H1 (cell line): ENCODE data around the gene ZNF408. TPM values are rescaled to one million over a fixed set of nuclear protein-coding genes. Genes with fewer than 3 reads are reported as not detected.

ENCODE experiments used
- CTCF ChIA-PET: fragments of 300-600 bp; sonication (Branson Sonifier 250); formaldehyde crosslinking; loops from one replicate; lab custom pipeline; 2021; ENCODE audit not compliant: partially characterized antibody; lab: Charles Lee
- POLR2A ChIA-PET: fragments of 300-600 bp; sonication (Branson Sonifier 250); formaldehyde crosslinking; loops from one replicate; lab custom pipeline; 2021; ENCODE audit warnings: inconsistent platforms; ENCODE audit not compliant: partially characterized antibody; lab: Charles Lee
- DNase-seq, 2 experiments: peaks; one replicate each; pipeline versions ENCODE4 v3.0.0 to v3.0.0-alpha.2; 2010 to 2022; ENCODE audit warnings: low spot score in 2 of 2, low read depth in 1 of 2, mixed read lengths in 1 of 2
- FAIRE-seq: peaks from 2 replicates; lab custom pipeline; 2011; peaks lifted over from hg19 to GRCh38; lab: Jason Lieb, UNC
- H2AFZ ChIP-seq: 2 replicates; pipeline ENCODE4 v1.8.1; 2012; ENCODE audit warnings: low read length, inconsistent platforms
- H2AK5ac ChIP-seq: 2 replicates; pipeline ENCODE4 v1.6.1; 2013; ENCODE audit warnings: low read depth, low read length
- H2BK120ac ChIP-seq: replicated peaks from 2 replicates; pipeline ENCODE3; 2013; ENCODE audit warnings: low read depth, low read length, inconsistent platforms
- H2BK12ac ChIP-seq: 2 replicates; pipeline ENCODE4 v1.6.1; 2013; ENCODE audit warnings: low read depth, low read length
- H2BK15ac ChIP-seq: 2 replicates; pipeline ENCODE4 v1.6.1; 2013; ENCODE audit warnings: low read length
- H2BK20ac ChIP-seq: 2 replicates; pipeline ENCODE4 v1.6.1; 2013; ENCODE audit warnings: low read length
- H2BK5ac ChIP-seq: 2 replicates; pipeline ENCODE4 v1.6.1; 2013; ENCODE audit warnings: low read depth, low read length
- H3K14ac ChIP-seq: 2 replicates; pipeline ENCODE4 v1.6.1; 2013; ENCODE audit warnings: inconsistent platforms; ENCODE audit not compliant: insufficient read length
- H3K18ac ChIP-seq: 2 replicates; pipeline ENCODE4 v1.6.1; 2013; ENCODE audit warnings: low read length; ENCODE audit errors: extremely low read depth
- H3K23ac ChIP-seq: 2 replicates; pipeline ENCODE4 v1.6.1; 2013; ENCODE audit warnings: inconsistent platforms; ENCODE audit not compliant: insufficient read length
- H3K23me2 ChIP-seq: 2 replicates; pipeline ENCODE4 v1.6.1; 2013; ENCODE audit warnings: low read depth, low read length
- H3K27ac ChIP-seq: 2 replicates; pipeline ENCODE4 v1.6.1; 2011; ENCODE audit warnings: low read depth, low read length, inconsistent platforms
- H3K27me3 ChIP-seq, 4 experiments: replicated peaks in 1 of 4; 1 replicate in 1 of 4; 2 replicates in 3 of 4; pipeline versions ENCODE4 v1.6.1 to v1.8.1; 2011 to 2013; ENCODE audit warnings: low read length in 3 of 4, mild to moderate bottlenecking in 3 of 4, inconsistent platforms in 2 of 4, mixed read lengths in 2 of 4, moderate library complexity in 1 of 4; ENCODE audit not compliant: control insufficient read depth in 3 of 4, insufficient read depth in 3 of 4; ENCODE audit errors: extremely low read depth in 1 of 4
- H3K36me3 ChIP-seq, 4 experiments: 2 replicates each; pipeline versions ENCODE4 v1.6.1 to v1.8.1; 2011 to 2013; ENCODE audit warnings: mild to moderate bottlenecking in 4 of 4, low read length in 3 of 4, moderate library complexity in 2 of 4, control low read depth in 1 of 4, inconsistent platforms in 1 of 4; ENCODE audit not compliant: insufficient read depth in 4 of 4, control insufficient read depth in 2 of 4
- H3K4ac ChIP-seq: replicated peaks from 2 replicates; pipeline ENCODE3; 2013; ENCODE audit warnings: low read length, low read depth, mixed read lengths, inconsistent platforms; ENCODE audit not compliant: insufficient read length
- H3K4me1 ChIP-seq, 4 experiments: replicated peaks in 1 of 4; 1 replicate in 1 of 4; 2 replicates in 3 of 4; pipeline versions ENCODE4 v1.6.1 to v1.8.1; 2011 to 2013; ENCODE audit warnings: low read length in 3 of 4, inconsistent platforms in 2 of 4, mixed read lengths in 1 of 4; ENCODE audit not compliant: insufficient read depth in 4 of 4, control insufficient read depth in 3 of 4
- H3K4me2 ChIP-seq, 2 experiments: 2 replicates each; pipeline versions ENCODE4 v1.6.1 to v1.8.1; 2011 to 2013; ENCODE audit warnings: low read depth in 2 of 2, low read length in 2 of 2, control low read depth in 1 of 2, inconsistent platforms in 1 of 2, mild to moderate bottlenecking in 1 of 2; ENCODE audit not compliant: insufficient read depth in 1 of 2
- H3K4me3 ChIP-seq, 4 experiments: fragments of 200-600, 300-600 bp in 1 of 4; sonication (generic), shearing (Covaris generic), sonication (Bioruptor Twin) in 1 of 4; 2 replicates each; pipeline versions ENCODE4 v1.5.1 to v1.8.1; 2011 to 2016; ENCODE audit warnings: low read length in 4 of 4, low read depth in 3 of 4, control low read depth in 2 of 4, inconsistent platforms in 2 of 4, mild to moderate bottlenecking in 2 of 4, mixed read lengths in 1 of 4, moderate library complexity in 1 of 4; ENCODE audit not compliant: insufficient read depth in 2 of 4; ENCODE audit errors: extremely low read depth in 1 of 4
- H3K56ac ChIP-seq: replicated peaks from 2 replicates; pipeline ENCODE3; 2013; ENCODE audit warnings: low read depth, mild to moderate bottlenecking, mixed read lengths, low read length, inconsistent platforms; ENCODE audit not compliant: insufficient read length
- H3K79me1 ChIP-seq: 2 replicates; pipeline ENCODE4 v1.6.1; 2013; ENCODE audit warnings: low read depth, low read length, control low read depth
- H3K79me2 ChIP-seq, 2 experiments: 2 replicates each; pipeline versions ENCODE4 v1.6.1 to v1.8.1; 2012 to 2013; ENCODE audit warnings: low read length in 2 of 2, mild to moderate bottlenecking in 2 of 2, inconsistent platforms in 1 of 2; ENCODE audit not compliant: insufficient read depth in 2 of 2, control insufficient read depth in 1 of 2
- H3K9ac ChIP-seq, 4 experiments: replicated peaks in 1 of 4; 1 replicate in 1 of 4; 2 replicates in 3 of 4; pipeline versions ENCODE4 v1.6.1 to v1.8.1; 2011 to 2013; ENCODE audit warnings: low read depth in 3 of 4, low read length in 3 of 4, control low read depth in 2 of 4, mild to moderate bottlenecking in 2 of 4, moderate library complexity in 2 of 4, inconsistent platforms in 1 of 4; ENCODE audit errors: extremely low read depth in 1 of 4
- H3K9me3 ChIP-seq, 2 experiments: 2 replicates each; pipeline versions ENCODE4 v1.6.1 to v1.8.1; 2012 to 2013; ENCODE audit warnings: mild to moderate bottlenecking in 2 of 2, moderate library complexity in 2 of 2, control low read depth in 1 of 2, inconsistent platforms in 1 of 2, low read depth in 1 of 2, low read length in 1 of 2, mixed read lengths in 1 of 2; ENCODE audit not compliant: insufficient read depth in 2 of 2
- H4K20me1 ChIP-seq, 2 experiments: replicated peaks in 1 of 2; 2 replicates each; pipeline versions ENCODE3 to v1.8.1; 2011 to 2013; ENCODE audit warnings: inconsistent platforms in 2 of 2, low read length in 2 of 2, mild to moderate bottlenecking in 1 of 2; ENCODE audit not compliant: insufficient read depth in 2 of 2, control insufficient read depth in 1 of 2
- H4K5ac ChIP-seq: 2 replicates; pipeline ENCODE4 v1.6.1; 2013; ENCODE audit warnings: low read length, low read depth, mixed read lengths, inconsistent platforms; ENCODE audit not compliant: insufficient read length
- H4K8ac ChIP-seq: 2 replicates; pipeline ENCODE4 v1.8.0; 2013; ENCODE audit warnings: mild to moderate bottlenecking, moderate library complexity, low read length, inconsistent platforms; ENCODE audit not compliant: insufficient read depth; ENCODE audit errors: extremely low read depth
- H4K91ac ChIP-seq: replicated peaks from 2 replicates; pipeline ENCODE3; 2013; ENCODE audit warnings: low read length, mixed read lengths, inconsistent platforms; ENCODE audit not compliant: insufficient read length
- CBX8 ChIP-seq: fragments of 300-800, 300-1000 bp; sonication (generic); IDR thresholded peaks from 2 replicates; pipeline ENCODE4 v1.7.1; 2016; ENCODE audit warnings: low read depth, low read length, borderline replicate concordance
- GABPA ChIP-seq: IDR thresholded peaks from 2 replicates; pipeline ENCODE4 v1.6.1; 2011; ENCODE audit warnings: mild to moderate bottlenecking, low read length, moderate library complexity, borderline replicate concordance; ENCODE audit not compliant: insufficient read depth
- HDAC2 ChIP-seq, 2 experiments: fragments of 300-600 bp in 1 of 2; sonication (generic) in 1 of 2; IDR thresholded peaks; 2 replicates each; pipeline ENCODE4 v1.6.1; 2011 to 2012; ENCODE audit warnings: low read depth in 2 of 2, low read length in 2 of 2, mild to moderate bottlenecking in 2 of 2, moderate library complexity in 2 of 2, borderline replicate concordance in 1 of 2, inconsistent platforms in 1 of 2
- KDM1A ChIP-seq: fragments of 200-600, 300-600 bp; sonication (generic); IDR thresholded peaks from 2 replicates; pipeline ENCODE4 v1.7.1; 2016; ENCODE audit warnings: mild to moderate bottlenecking, low read length, borderline replicate concordance
- KDM5A ChIP-seq: fragments of 200-600 bp; IDR thresholded peaks from 2 replicates; pipeline ENCODE4 v1.7.1; 2012; ENCODE audit warnings: mild to moderate bottlenecking, low read length, inconsistent platforms, mixed read lengths
- NANOG ChIP-seq: IDR thresholded peaks from 2 replicates; pipeline ENCODE4 v1.6.1; 2011; ENCODE audit warnings: low read length, low read depth, mild to moderate bottlenecking, inconsistent platforms; ENCODE audit not compliant: insufficient read depth, poor library complexity, severe bottlenecking
- NRF1 ChIP-seq: IDR thresholded peaks from 2 replicates; pipeline ENCODE4 v1.6.1; 2011; ENCODE audit warnings: mild to moderate bottlenecking, low read depth, low read length, improper control_type of control experiment
- PHF8 ChIP-seq: fragments of 200-600 bp; sonication (generic); conservative IDR thresholded peaks from 2 replicates; pipeline ENCODE4 v1.7.1; 2012; ENCODE audit warnings: low read depth, mild to moderate bottlenecking, inconsistent platforms, low read length, moderate library complexity
- POLR2A ChIP-seq, 2 experiments: IDR thresholded peaks; 1 replicate in 1 of 2; 2 replicates in 1 of 2; pipeline ENCODE4 v1.6.1; 2011; ENCODE audit warnings: low read depth in 2 of 2, low read length in 2 of 2, mild to moderate bottlenecking in 2 of 2; ENCODE audit errors: control extremely low read depth in 1 of 2
- POU5F1 ChIP-seq: IDR thresholded peaks from 2 replicates; pipeline ENCODE4 v1.6.1; 2011; ENCODE audit warnings: low read depth, mild to moderate bottlenecking, low read length, moderate library complexity
- TAF1 ChIP-seq: IDR thresholded peaks from 2 replicates; pipeline ENCODE4 v1.6.1; 2011; ENCODE audit warnings: mild to moderate bottlenecking, low read depth, low read length
- TEAD4 ChIP-seq: IDR thresholded peaks from 2 replicates; pipeline ENCODE4 v1.6.1; 2012; ENCODE audit warnings: low read depth, low read length, inconsistent platforms, mixed read lengths
- WGBS, 2 experiments: shearing (Covaris generic) in 1 of 2; methylation state at CpG; one replicate each; pipeline versions ENCODE4 v1.1.6 to v1.1.7; 2013 to 2015; ENCODE audit warnings: low lambda C conversion rate in 2 of 2, mixed read lengths in 2 of 2, inconsistent platforms in 1 of 2, low coverage in 1 of 2, missing lambda C conversion rate in 1 of 2; ENCODE audit not compliant: insufficient replicate concordance in 2 of 2, insufficient coverage in 1 of 2, insufficient read length in 1 of 2; ENCODE audit errors: extremely low coverage in 1 of 2, missing lambda C conversion rate in 1 of 2; 5-methylcytosine and 5-hydroxymethylcytosine counted together
- polyA plus RNA-seq, 7 experiments: library from polyadenylated mRNA; depleted of rRNA in 3 of 7; stranded (reverse) in 5 of 7; unstranded in 2 of 7; fragments of >200 nt in 5 of 7; fragments of 200-250 nt in 2 of 7; gene quantifications; 1 replicate in 5 of 7; 2 replicates in 1 of 7; 4 replicates in 1 of 7; pipeline versions ENCODE4 v1.2.1 to v1.2.3, GENCODE V29; 2011 to 2013; ENCODE audit warnings: missing spikeins in 2 of 7, mixed read lengths in 2 of 7
- total RNA-seq: library from RNA; stranded (reverse); fragmentation: NEBNext Ultra II Directional; extraction: Animal tissue kit (Norgen Biotek cat#: 25700); gene quantifications from 2 replicates; pipeline ENCODE4 v1.2.1, GENCODE V29; 2021

The ZNF408 gene
- total and polyA plus RNA-seq, 2 of the 8 experiments (the other 6 are each of a cell fraction or from before 2014, with no cell fraction given): 10.7 to 11.0 TPM

- no peak overlapping the region for H2AFZ ChIP-seq
- H4K5ac ChIP-seq: no peak overlapping the region
- CTCF ChIA-PET: interaction anchor here (0.5 to 7.5 kb wide), 4 partner anchors 9 to 61 kb away, joined by 3 to 36 read pairs (median 3); partner anchors contain the start of gene F2
- H2BK12ac ChIP-seq: no peak overlapping the region
- H4K20me1 ChIP-seq: peaks cover 0 to 1% of the 10 kb centered on the region in 2 experiments
- H3K9me3 ChIP-seq: no peaks in the 10 kb centered on the region
- POLR2A ChIA-PET: interaction anchor here (1.2 to 2.3 kb wide), 3 partner anchors 17 to 21 kb away, joined by 3 to 6 read pairs (median 4); partner anchors contain the start of genes ARHGAP1 and ZNF408
- no peak overlapping the region for H3K4me2 ChIP-seq
- FAIRE-seq (no peak), DNase-seq (no peak)
- no peaks in the 10 kb centered on the region for H3K79me2 ChIP-seq
- no peak overlapping the region for H2BK5ac ChIP-seq
- H2BK15ac ChIP-seq: no peak overlapping the region
- H3K23me2 ChIP-seq: no peaks in the 10 kb centered on the region
- H2AK5ac ChIP-seq: no peak overlapping the region
- 94% methylated on average over 26 of the region's 26 CpGs; no CpG with 5 or more reads in 1 of the 2 experiments for WGBS, 2 experiments
- no peaks in the 10 kb centered on the region for H3K27me3 ChIP-seq
- H3K23ac ChIP-seq: no peak overlapping the region
- no peak overlapping the region for H4K8ac ChIP-seq
- no peak overlapping the region for H3K4me3 ChIP-seq
- no peak overlapping the region for H3K4ac ChIP-seq
- H3K18ac ChIP-seq: no peak overlapping the region
- peaks cover 0 to 11% (median 3%) of the 10 kb centered on the region in 4 experiments; a peak in 4 of 8 replicates for H3K36me3 ChIP-seq
- H3K79me1 ChIP-seq: no peaks in the 10 kb centered on the region
- peaks cover 3 to 9% (median 5%) of the 10 kb centered on the region in 4 experiments; a peak in 4 of 7 replicates for H3K4me1 ChIP-seq
- no peak overlapping the region for H3K9ac ChIP-seq
- no peak overlapping the region for H3K56ac ChIP-seq
- no peak overlapping the region for H2BK20ac ChIP-seq
- no peak overlapping the region for H3K27ac ChIP-seq
- no peak overlapping the region for H3K14ac ChIP-seq
- H4K91ac ChIP-seq: no peak overlapping the region
- no peak overlapping the region for H2BK120ac ChIP-seq
- no peak for TF ChIP-seq GABPA
- no peak for TF ChIP-seq CBX8
- TF ChIP-seq KDM1A: no peak
- TF ChIP-seq NRF1: no peak
- no peak for TF ChIP-seq KDM5A
- no peak for TF ChIP-seq TAF1
- no peak for TF ChIP-seq POLR2A (IDR thresholded peaks at IDR 0.05; ENCODE audit: control extremely low read depth in 1 of 2, low read depth in 2 of 2, low read length in 2 of 2)
- no peak for TF ChIP-seq POU5F1
- no peak for TF ChIP-seq TEAD4
- no peak for TF ChIP-seq NANOG
- no peak for TF ChIP-seq HDAC2 (IDR thresholded peaks at IDR 0.05; ENCODE audit: borderline replicate concordance in 1 of 2, low read depth in 2 of 2, low read length in 2 of 2)
- no peak for TF ChIP-seq PHF8
Measured at GRCh38 chr11:46679241-46680163, 21.3 kb upstream of the ZNF408 start.
